Neuronal stem cell (in vitro differentiated cells): ENCODE data around the gene DNAAF6. TPM values are rescaled to one million over a fixed set of nuclear protein-coding genes. Genes with fewer than 3 reads are reported as not detected.
A peak's percentile ranks its signal among the peaks of the same experiment; 100 is the strongest.
"Not testable (repeated sequence)": the region's sequence is repeated elsewhere in the genome, so short reads cannot be mapped to it uniquely, and the experiment has no call there.

ENCODE experiments used
- DNase-seq: peaks from one replicate; pipeline ENCODE4 v3.0.0-alpha.2; 2013; ENCODE audit warnings: low spot score
- H2AFZ ChIP-seq: one replicate; pipeline ENCODE4 v1.6.1; 2013; ENCODE audit warnings: mild to moderate bottlenecking, low read length, inconsistent platforms
- H2AK5ac ChIP-seq: 2 replicates; pipeline ENCODE4 v1.6.1; 2013; ENCODE audit warnings: low read depth, mild to moderate bottlenecking, inconsistent platforms, low read length, moderate library complexity, mixed read lengths
- H2BK120ac ChIP-seq: 2 replicates; pipeline ENCODE4 v1.6.1; 2013; ENCODE audit warnings: low read depth, mild to moderate bottlenecking, inconsistent platforms, low read length, moderate library complexity, mixed read lengths
- H2BK12ac ChIP-seq: one replicate; pipeline ENCODE4 v1.6.1; 2013; ENCODE audit warnings: low read length, inconsistent platforms
- H2BK15ac ChIP-seq: 2 replicates; pipeline ENCODE4 v1.6.1; 2013; ENCODE audit warnings: mild to moderate bottlenecking, low read length, inconsistent platforms, mixed read lengths
- H2BK5ac ChIP-seq: one replicate; pipeline ENCODE4 v1.6.1; 2013; ENCODE audit warnings: inconsistent platforms, mild to moderate bottlenecking, low read length, moderate library complexity
- H3K14ac ChIP-seq: one replicate; pipeline ENCODE4 v1.6.1; 2013; ENCODE audit warnings: low read length, inconsistent platforms
- H3K18ac ChIP-seq: 2 replicates; pipeline ENCODE4 v1.6.1; 2013; ENCODE audit warnings: low read length, inconsistent platforms
- H3K23ac ChIP-seq: 2 replicates; pipeline ENCODE4 v1.6.1; 2013; ENCODE audit warnings: low read depth, mild to moderate bottlenecking, mixed read lengths, low read length, inconsistent platforms; ENCODE audit not compliant: poor library complexity
- H3K27ac ChIP-seq: replicated peaks from 3 replicates; pipeline ENCODE4 v1.5.1; 2013; ENCODE audit warnings: low read length, inconsistent platforms
- H3K27me3 ChIP-seq, 3 experiments: 2 replicates each; pipeline ENCODE4 v1.6.1; 2013; ENCODE audit warnings: low read length in 3 of 3, mild to moderate bottlenecking in 2 of 3, inconsistent platforms in 1 of 3, low read depth in 1 of 3, mixed read lengths in 1 of 3, moderate library complexity in 1 of 3; ENCODE audit not compliant: control insufficient read depth in 3 of 3, insufficient read depth in 3 of 3
- H3K36me3 ChIP-seq, 2 donors: replicated peaks in 1 of 2; 2 replicates each; pipeline ENCODE4 v1.6.1; 2013; ENCODE audit warnings: low read length in 2 of 2; ENCODE audit not compliant: control insufficient read depth in 2 of 2, insufficient read depth in 2 of 2
- H3K4ac ChIP-seq: 2 replicates; pipeline ENCODE4 v1.6.1; 2013; ENCODE audit warnings: inconsistent platforms, mild to moderate bottlenecking, low read length, moderate library complexity
- H3K4me1 ChIP-seq, 2 donors: 1 replicate in 1 of 2; 2 replicates in 1 of 2; pipeline ENCODE4 v1.6.1; 2013; ENCODE audit warnings: low read length in 2 of 2, low read depth in 1 of 2; ENCODE audit not compliant: control insufficient read depth in 2 of 2, insufficient read depth in 1 of 2
- H3K4me2 ChIP-seq: one replicate; pipeline ENCODE4 v1.6.1; 2013; ENCODE audit warnings: mild to moderate bottlenecking, low read length, inconsistent platforms; ENCODE audit not compliant: insufficient read depth, poor library complexity, severe bottlenecking
- H3K4me3 ChIP-seq, 2 donors: 2 replicates each; pipeline ENCODE4 v1.5.1; 2013; ENCODE audit warnings: low read length in 2 of 2, mild to moderate bottlenecking in 2 of 2, inconsistent platforms in 1 of 2, moderate library complexity in 1 of 2
- H3K79me1 ChIP-seq: one replicate; pipeline ENCODE4 v1.6.1; 2013; ENCODE audit warnings: low read depth, mild to moderate bottlenecking, inconsistent platforms, low read length, moderate library complexity
- H3K9ac ChIP-seq: one replicate; pipeline ENCODE4 v1.6.1; 2013; ENCODE audit warnings: mild to moderate bottlenecking, low read depth, low read length, inconsistent platforms; ENCODE audit not compliant: poor library complexity
- H3K9me3 ChIP-seq, 2 donors: replicated peaks in 1 of 2; 2 replicates each; pipeline versions ENCODE3 to v1.6.1; 2013; ENCODE audit warnings: low read length in 2 of 2, mild to moderate bottlenecking in 2 of 2, inconsistent platforms in 1 of 2, low read depth in 1 of 2, mixed read lengths in 1 of 2, moderate library complexity in 1 of 2; ENCODE audit not compliant: control insufficient read depth in 2 of 2, insufficient read depth in 1 of 2
- H4K8ac ChIP-seq: one replicate; pipeline ENCODE4 v1.6.1; 2013; ENCODE audit warnings: low read depth, mild to moderate bottlenecking, inconsistent platforms, low read length, moderate library complexity
- H4K91ac ChIP-seq: one replicate; pipeline ENCODE4 v1.6.1; 2013; ENCODE audit warnings: low read length, low read depth, mild to moderate bottlenecking, inconsistent platforms; ENCODE audit not compliant: poor library complexity
- WGBS, 2 donors: extraction: QIAGEN DNeasy Blood & Tissue Kit; methylation state at CpG; one replicate each; pipeline ENCODE4 v1.1.7; 2013; ENCODE audit warnings: missing lambda C conversion rate in 2 of 2, mixed read lengths in 1 of 2; ENCODE audit not compliant: insufficient read length in 2 of 2, insufficient replicate concordance in 1 of 2; ENCODE audit errors: extremely low coverage in 2 of 2; 5-methylcytosine and 5-hydroxymethylcytosine counted together
- polyA plus RNA-seq, 2 experiments: library from polyadenylated mRNA; stranded (reverse); fragments of 200-250 nt; gene quantifications; one replicate each; pipeline ENCODE4 v1.2.3, GENCODE V29; 2013

Gene DNAAF6
- not detected for polyA plus RNA-seq (2013, experiment 1 of 2)
- polyA plus RNA-seq (2013, experiment 2 of 2) = not detected

DNA sequence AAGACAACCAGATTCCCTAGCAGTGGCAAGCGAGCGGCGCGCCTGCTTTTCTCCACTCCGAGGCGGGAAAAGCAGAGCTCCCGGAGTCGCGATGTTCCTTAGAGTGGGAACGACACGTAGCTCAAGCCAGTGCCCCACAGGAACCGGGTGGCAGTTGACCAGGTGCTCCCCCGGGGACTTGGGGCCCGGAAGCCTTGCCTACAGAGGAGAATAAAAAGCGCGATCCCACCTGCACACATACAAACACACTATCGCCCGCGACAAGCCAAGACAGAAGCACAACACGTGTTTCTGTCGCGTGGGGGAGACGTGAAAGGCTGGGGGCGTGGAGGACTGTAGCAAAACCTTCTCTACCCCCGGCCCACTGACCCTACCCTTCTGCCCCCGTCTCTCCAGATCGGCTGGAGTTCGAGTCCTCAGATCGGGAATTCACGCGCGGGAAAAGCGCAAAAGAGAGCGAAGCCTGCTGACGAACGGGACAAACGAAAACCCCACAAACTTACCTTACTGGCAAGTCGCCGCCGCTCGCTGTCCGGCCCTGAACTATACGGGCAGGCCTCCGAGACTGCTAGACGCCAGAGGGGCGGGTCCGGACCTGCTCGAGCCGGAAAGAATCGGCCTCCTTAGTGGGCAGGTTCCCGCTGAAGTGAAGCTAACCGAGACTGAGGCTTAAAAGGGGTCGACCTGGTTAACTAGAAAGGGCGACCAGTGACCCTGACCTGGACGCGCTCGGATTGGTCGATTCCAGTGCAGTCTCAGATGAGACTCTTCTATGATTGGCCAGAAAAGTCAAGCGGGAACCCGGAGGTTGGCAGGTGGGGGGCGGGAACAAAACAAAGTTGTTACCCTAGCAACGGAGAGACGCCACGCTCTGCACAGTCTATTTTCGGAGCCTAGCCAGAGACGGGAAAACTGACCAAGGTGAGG lies at the start of gene DNAAF6, which contains the start of gene NUP62CL:
Gene DNAAF6, plus strand, starts transcription at position 842 of the 927 bp plus-strand sequence. CDS start 6,265 bp downstream, outside the sequence.
Gene NUP62CL, minus strand, starts transcription at position 664 of the 927 bp plus-strand sequence. CDS start 31,287 bp downstream, outside the sequence.
- Histone ChIP-seq H2BK5ac (no peak within 1 kb of the TSS), H3K36me3 (no peaks in the 10 kb centered on the region), H3K23ac (no peak within 1 kb of the TSS), H2BK12ac (no peak within 1 kb of the TSS), H4K8ac (no peak within 1 kb of the TSS), H3K79me1 (no peaks in the 10 kb centered on the region), H3K27me3 (no peaks in the 10 kb centered on the region), H3K4me3 (peak within 1 kb of the TSS; percentile 64 to 88), H2BK120ac (no peak within 1 kb of the TSS), H3K4ac (no peak within 1 kb of the TSS), H3K9me3 (no peaks in the 10 kb centered on the region), H3K27ac (peak within 1 kb of the TSS; percentile 59), H2AFZ (peak within 1 kb of the TSS; percentile 80), H3K14ac (peak within 1 kb of the TSS; percentile 89), H3K4me1 (no peaks in the 10 kb centered on the region), H2AK5ac (no peak within 1 kb of the TSS), H3K9ac (peak within 1 kb of the TSS; percentile 78), H3K18ac (peak within 1 kb of the TSS; percentile 59), H2BK15ac (no peak within 1 kb of the TSS), H4K91ac (no peak within 1 kb of the TSS), H3K4me2 (peak within 1 kb of the TSS; percentile 69)
- WGBS, 2 donors = no CpG with 5 or more reads among the region's 66 CpGs
- peak; percentile 82 for DNase-seq

DNA sequence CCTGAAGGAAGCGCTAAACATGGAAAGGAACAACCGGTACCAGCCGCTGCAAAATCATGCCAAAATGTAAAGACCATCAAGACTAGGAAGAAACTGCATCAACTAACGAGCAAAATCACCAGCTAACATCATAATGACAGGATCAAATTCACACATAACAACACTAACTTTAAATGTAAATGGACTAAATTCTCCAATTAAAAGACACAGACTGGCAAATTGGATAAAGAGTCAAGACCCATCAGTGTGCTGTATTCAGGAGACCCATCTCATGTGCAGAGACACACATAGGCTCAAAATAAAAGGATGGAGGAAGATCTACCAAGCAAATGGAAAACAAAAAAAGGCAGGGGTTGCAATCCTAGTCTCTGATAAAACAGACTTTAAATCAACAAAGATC lies 48.8 kb upstream of the DNAAF6 start:
- not testable (repeated sequence) for H3K4me3 ChIP-seq, H2BK15ac ChIP-seq, H3K79me1 ChIP-seq, H2BK5ac ChIP-seq, H3K9ac ChIP-seq, DNase-seq, H3K9me3 ChIP-seq, H3K27me3 ChIP-seq, H3K4ac ChIP-seq, H3K14ac ChIP-seq, H3K4me1 ChIP-seq, H3K18ac ChIP-seq, H3K4me2 ChIP-seq, H2AFZ ChIP-seq, H2BK12ac ChIP-seq, H4K8ac ChIP-seq, H4K91ac ChIP-seq, H3K27ac ChIP-seq, H2BK120ac ChIP-seq, H2AK5ac ChIP-seq, H3K36me3 ChIP-seq, H3K23ac ChIP-seq
- WGBS, 2 donors = no CpG with 5 or more reads among the region's 4 CpGs

DNA sequence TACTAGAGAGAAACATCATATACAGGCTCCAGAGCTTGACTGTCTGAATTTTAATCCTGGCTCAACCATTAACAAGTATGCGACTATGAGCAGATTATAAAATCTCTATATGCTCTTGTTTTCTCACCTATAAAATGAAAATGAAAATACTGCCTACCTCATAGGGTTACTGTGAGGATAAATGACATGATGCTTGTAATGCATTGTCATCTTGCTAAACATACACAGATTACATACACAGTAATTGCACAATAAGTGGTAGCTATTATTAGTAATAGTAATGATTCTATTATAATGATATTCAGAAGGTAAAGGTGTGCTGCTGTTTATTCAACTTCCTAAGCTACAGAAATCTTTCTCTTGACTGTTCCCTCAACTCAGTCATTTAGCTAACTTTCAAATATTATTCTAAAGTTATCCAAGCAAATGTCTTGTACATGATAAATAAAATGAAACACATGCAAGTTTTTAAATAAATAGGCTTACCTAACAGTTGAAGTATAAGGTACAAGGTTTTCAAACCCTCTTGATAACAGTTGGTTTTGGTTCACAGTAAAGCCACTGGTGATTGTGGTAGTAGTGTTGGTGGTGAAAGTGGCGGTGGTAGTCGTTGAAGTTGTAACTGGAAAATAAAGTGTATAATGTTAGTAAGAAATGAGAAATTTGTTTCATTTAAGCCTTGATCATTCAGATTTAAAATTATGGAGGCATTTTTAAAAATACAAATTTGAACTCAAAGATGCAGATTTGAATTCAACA lies 39.1 kb upstream of the DNAAF6 start:
- no peak overlapping the region for H3K14ac ChIP-seq
- H2AK5ac ChIP-seq = no peak overlapping the region
- no CpG with 5 or more reads among the region's 3 CpGs for WGBS, 2 donors
- H3K4me1 ChIP-seq = no peaks in the 10 kb centered on the region
- H2BK5ac ChIP-seq = no peak overlapping the region
- no peak overlapping the region for H3K27ac ChIP-seq
- no peak for DNase-seq
- no peaks in the 10 kb centered on the region for H3K79me1 ChIP-seq
- no peak overlapping the region for H4K91ac ChIP-seq
- H3K18ac ChIP-seq = no peak overlapping the region
- H2BK12ac ChIP-seq = no peak overlapping the region
- H2AFZ ChIP-seq = no peak overlapping the region
- no peak overlapping the region for H3K4me2 ChIP-seq
- H3K27me3 ChIP-seq = no peaks in the 10 kb centered on the region
- no peak overlapping the region for H4K8ac ChIP-seq
- no peak overlapping the region for H3K9ac ChIP-seq
- H2BK120ac ChIP-seq = no peak overlapping the region
- no peak overlapping the region for H3K23ac ChIP-seq
- H2BK15ac ChIP-seq = no peak overlapping the region
- H3K36me3 ChIP-seq = peaks cover 0 to 15% of the 10 kb centered on the region in 2 donors
- H3K4ac ChIP-seq = no peak overlapping the region
- no peaks in the 10 kb centered on the region for H3K9me3 ChIP-seq
- H3K4me3 ChIP-seq = no peak overlapping the region

DNA sequence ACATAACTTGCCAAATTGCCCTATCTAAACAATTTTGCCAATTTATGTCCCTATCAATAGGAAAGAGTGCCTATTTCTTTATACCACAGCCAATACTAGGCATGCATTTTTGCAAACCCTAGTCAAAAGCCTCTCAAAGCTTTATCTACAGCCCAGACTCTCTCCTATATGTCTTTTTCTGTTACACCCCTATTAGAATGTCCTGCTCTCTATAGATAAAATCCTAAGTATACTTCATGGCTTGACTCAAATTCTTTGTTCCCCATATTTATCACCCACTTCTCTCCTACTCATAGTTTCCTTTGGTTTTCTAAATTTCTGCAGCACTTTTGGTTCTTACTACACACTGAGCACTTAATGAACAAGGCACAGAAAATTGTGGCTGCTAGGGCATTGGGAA lies 38.2 kb upstream of the DNAAF6 start:
- no peak overlapping the region for H4K8ac ChIP-seq
- no peak overlapping the region for H4K91ac ChIP-seq
- H3K9ac ChIP-seq = no peak overlapping the region
- H2AK5ac ChIP-seq = no peak overlapping the region
- H2BK15ac ChIP-seq = no peak overlapping the region
- H2AFZ ChIP-seq = no peak overlapping the region
- no peaks in the 10 kb centered on the region for H3K79me1 ChIP-seq
- no peak overlapping the region for H3K27ac ChIP-seq
- H2BK12ac ChIP-seq = no peak overlapping the region
- no peaks in the 10 kb centered on the region for H3K4me1 ChIP-seq
- no peak overlapping the region for H3K14ac ChIP-seq
- no peak overlapping the region for H2BK5ac ChIP-seq
- H3K36me3 ChIP-seq = peaks cover 0 to 15% of the 10 kb centered on the region in 2 donors
- no peak overlapping the region for H3K23ac ChIP-seq
- no peak overlapping the region for H3K18ac ChIP-seq
- no peak overlapping the region for H3K4ac ChIP-seq
- H3K4me2 ChIP-seq = no peak overlapping the region
- no peak overlapping the region for H2BK120ac ChIP-seq
- DNase-seq = no peak
- no peaks in the 10 kb centered on the region for H3K27me3 ChIP-seq
- no peaks in the 10 kb centered on the region for H3K9me3 ChIP-seq
- H3K4me3 ChIP-seq = no peak overlapping the region
